ENCODE measurements around the gene PKD2L1.

Gene PKD2L1

GRCh38 chr10:100356067-100357017 is 26.3 kb upstream of the PKD2L1 start:
- DNase-seq (ENCODE audit: low read depth in 2 of 2): no peak

GRCh38 chr10:100355086-100355485 is 25.1 kb upstream of the PKD2L1 start:
- no peak for DNase-seq (ENCODE audit: low read depth in 2 of 2)

- no peak for DNase-seq (ENCODE audit: low read depth in 2 of 2)
Observed at GRCh38 chr10:100353770-100354485, 23.9 kb upstream of the PKD2L1 start.

- DNase-seq (ENCODE audit: low read depth in 2 of 2): no peak
Observed at GRCh38 chr10:100350914-100351485, 21.0 kb upstream of the PKD2L1 start.

GRCh38 chr10:100349672-100350071 is 19.6 kb upstream of the PKD2L1 start:
- no peak for DNase-seq (ENCODE audit: low read depth in 2 of 2)

- no peak for DNase-seq (ENCODE audit: low read depth in 2 of 2)
Observed at GRCh38 chr10:100349087-100349486, 19.1 kb upstream of the PKD2L1 start.

- DNase-seq (ENCODE audit: low read depth in 2 of 2): no peak
Observed at GRCh38 chr10:100348389-100348927, 18.4 kb upstream of the PKD2L1 start.

- DNase-seq (ENCODE audit: low read depth in 2 of 2): no peak
Observed at GRCh38 chr10:100347568-100348195, 17.7 kb upstream of the PKD2L1 start.

- DNase-seq (ENCODE audit: low read depth in 2 of 2): peak; percentile 34 to 46
Observed at GRCh38 chr10:100346765-100347567, 16.9 kb upstream of the PKD2L1 start, which contains the start of gene SCD. TSS of gene SCD (plus strand) at chr10:100347233. CDS start at chr10:100347505, 272 bp downstream.

GRCh38 chr10:100346351-100346764 is 16.3 kb upstream of the PKD2L1 start:
- DNase-seq (ENCODE audit: low read depth in 2 of 2): peak in 1 of 2 donors; percentile 21

- DNase-seq (ENCODE audit: low read depth in 2 of 2): no peak
Observed at GRCh38 chr10:100345570-100346330, 15.7 kb upstream of the PKD2L1 start.

GRCh38 chr10:100344241-100344788 is 14.3 kb upstream of the PKD2L1 start:
- DNase-seq (ENCODE audit: low read depth in 2 of 2): no peak

GRCh38 chr10:100342627-100342972 is 12.6 kb upstream of the PKD2L1 start:
- no peak for DNase-seq (ENCODE audit: low read depth in 2 of 2)

- peak in 1 of 2 donors; percentile 5 for DNase-seq (ENCODE audit: low read depth in 2 of 2)
Observed at GRCh38 chr10:100341953-100342626, 12.1 kb upstream of the PKD2L1 start.

- DNase-seq (ENCODE audit: low read depth in 2 of 2): no peak
Observed at GRCh38 chr10:100340948-100341847, 11.2 kb upstream of the PKD2L1 start.

GRCh38 chr10:100339236-100339635 is 9.2 kb upstream of the PKD2L1 start:
- no peak for DNase-seq (ENCODE audit: low read depth in 2 of 2)

- peak; percentile 50 to 72 for DNase-seq (ENCODE audit: low read depth in 2 of 2)
Observed at GRCh38 chr10:100338434-100339036, 8.5 kb upstream of the PKD2L1 start.

- DNase-seq (ENCODE audit: low read depth in 2 of 2): no peak
Observed at GRCh38 chr10:100334762-100335161, 4.7 kb upstream of the PKD2L1 start.
